ENCODE data around the gene ME3. TPM values are rescaled to one million over a fixed set of nuclear protein-coding genes. Genes with fewer than 3 reads are reported as not detected.
"Not testable (repeated sequence)": the region's sequence is repeated elsewhere in the genome, so short reads cannot be mapped to it uniquely, and the experiment has no call there.

ME3 gene
- total RNA-seq, 2 experiments from 2014 or later, result 0.79 to 1.2 TPM

DNA sequence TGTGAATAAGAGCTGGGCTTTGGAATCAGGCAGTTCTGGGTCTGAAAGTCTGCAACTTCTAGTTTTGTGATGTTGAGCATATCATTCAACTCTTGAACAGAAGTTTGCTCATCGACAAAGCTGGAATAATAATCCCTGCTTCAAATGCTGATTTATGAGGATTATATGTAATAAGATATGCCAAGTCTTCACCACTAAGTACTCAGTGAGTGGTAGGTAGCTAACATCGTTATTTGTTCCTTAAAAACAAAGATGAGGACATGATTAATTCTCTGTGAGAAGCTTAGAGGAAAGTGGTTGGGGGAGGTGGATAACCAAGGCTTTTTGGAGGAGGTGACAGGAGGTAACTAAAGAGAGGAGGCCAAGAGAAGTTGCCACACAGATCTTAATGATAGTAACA lies 96.5 kb downstream of the ME3 start:
- H3K4me1 Mint-ChIP-seq, result no peaks in the 10 kb centered on the region
- peaks cover 8% of the 10 kb centered on the region for H3K27me3 Mint-ChIP-seq
- no peak overlapping the region for H3K27ac Mint-ChIP-seq
- DNase-seq (no peak), ATAC-seq (ENCODE audit: low read depth) (no peak)
- no peaks in the 10 kb centered on the region for H3K9me3 Mint-ChIP-seq
- H3K36me3 Mint-ChIP-seq, result no peaks in the 10 kb centered on the region
- H3K4me3 Mint-ChIP-seq, result no peak overlapping the region
- POLR2A ChIA-PET, result no interaction called here

DNA sequence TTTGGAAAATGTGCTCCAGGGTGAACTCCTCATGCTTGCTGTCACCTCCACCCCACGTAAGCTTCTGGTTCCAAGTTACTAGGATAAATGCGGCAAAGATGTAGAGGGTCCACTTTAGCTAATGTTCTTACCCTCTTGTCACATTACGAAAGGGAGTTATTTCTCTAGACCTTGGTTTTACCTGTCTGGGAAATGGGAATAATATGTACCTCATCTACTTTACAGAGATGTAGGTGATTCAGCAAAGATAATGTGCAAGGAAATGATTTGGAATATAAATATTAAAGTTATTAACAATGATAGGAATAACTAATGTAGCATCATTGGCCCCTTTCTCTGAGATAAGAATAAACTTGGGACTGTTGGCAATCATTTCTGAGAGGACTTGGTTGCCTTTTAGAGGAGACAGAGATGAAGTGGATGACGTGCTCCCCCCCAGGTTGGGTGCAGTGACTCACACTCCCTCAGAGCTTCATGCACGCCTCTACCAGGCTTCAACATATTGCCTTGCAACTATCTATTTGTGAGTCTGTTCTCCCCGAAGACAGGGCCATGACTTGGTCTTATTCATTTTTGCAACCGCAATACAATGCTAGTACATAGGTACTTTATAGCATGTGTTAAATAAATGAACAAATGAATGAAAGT lies 97.1 kb downstream of the ME3 start:
- Mint-ChIP-seq H3K27ac (no peak overlapping the region), H3K4me1 (no peaks in the 10 kb centered on the region), H3K4me3 (no peak overlapping the region), H3K36me3 (no peaks in the 10 kb centered on the region), H3K27me3 (peaks cover 8% of the 10 kb centered on the region), H3K9me3 (no peaks in the 10 kb centered on the region)
- ATAC-seq (ENCODE audit: low read depth) (no peak), DNase-seq (no peak)
- POLR2A ChIA-PET, result no interaction called here

DNA sequence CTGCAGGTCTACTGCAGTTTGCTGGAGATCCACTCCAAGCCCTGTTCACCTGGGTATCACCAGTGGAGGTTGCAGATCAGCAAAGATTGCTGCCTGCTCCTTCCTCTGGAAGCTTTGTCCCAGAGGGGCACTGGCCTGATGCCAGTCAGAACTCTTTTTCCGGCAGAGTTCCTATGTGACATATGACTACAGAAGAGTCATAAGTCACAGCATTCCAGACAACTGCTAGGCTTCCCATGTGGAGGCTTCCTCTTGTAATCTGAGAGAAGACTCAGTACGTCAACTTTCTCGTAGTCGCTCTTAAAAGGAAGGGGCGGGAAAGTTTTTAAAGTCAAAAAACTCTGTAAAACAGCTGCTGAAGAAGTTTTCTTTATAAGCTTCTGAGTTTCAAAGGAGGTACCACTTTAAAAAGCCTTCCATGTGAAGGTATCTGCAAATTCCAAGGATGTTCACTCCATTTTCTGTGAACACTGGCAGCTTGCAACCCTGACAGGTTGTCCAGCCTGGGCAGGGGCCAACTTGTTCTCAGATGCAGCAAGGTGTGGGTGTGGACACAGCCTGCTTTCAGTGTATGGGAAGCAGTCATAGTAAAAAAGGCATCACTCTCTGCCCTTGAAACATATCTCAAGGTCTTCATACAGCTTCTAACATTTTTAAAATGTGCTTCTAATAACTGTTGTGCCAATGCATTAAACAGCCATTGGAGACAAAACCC lies 97.8 kb downstream of the ME3 start:
- no peaks in the 10 kb centered on the region for H3K9me3 Mint-ChIP-seq
- no peak for DNase-seq
- POLR2A ChIA-PET, result no interaction called here
- no peaks in the 10 kb centered on the region for H3K36me3 Mint-ChIP-seq
- H3K4me1 Mint-ChIP-seq, result no peaks in the 10 kb centered on the region
- peaks cover 8% of the 10 kb centered on the region for H3K27me3 Mint-ChIP-seq
- no peak for ATAC-seq (ENCODE audit: low read depth)
- no peak overlapping the region for H3K27ac Mint-ChIP-seq
- H3K4me3 Mint-ChIP-seq, result no peak overlapping the region

DNA sequence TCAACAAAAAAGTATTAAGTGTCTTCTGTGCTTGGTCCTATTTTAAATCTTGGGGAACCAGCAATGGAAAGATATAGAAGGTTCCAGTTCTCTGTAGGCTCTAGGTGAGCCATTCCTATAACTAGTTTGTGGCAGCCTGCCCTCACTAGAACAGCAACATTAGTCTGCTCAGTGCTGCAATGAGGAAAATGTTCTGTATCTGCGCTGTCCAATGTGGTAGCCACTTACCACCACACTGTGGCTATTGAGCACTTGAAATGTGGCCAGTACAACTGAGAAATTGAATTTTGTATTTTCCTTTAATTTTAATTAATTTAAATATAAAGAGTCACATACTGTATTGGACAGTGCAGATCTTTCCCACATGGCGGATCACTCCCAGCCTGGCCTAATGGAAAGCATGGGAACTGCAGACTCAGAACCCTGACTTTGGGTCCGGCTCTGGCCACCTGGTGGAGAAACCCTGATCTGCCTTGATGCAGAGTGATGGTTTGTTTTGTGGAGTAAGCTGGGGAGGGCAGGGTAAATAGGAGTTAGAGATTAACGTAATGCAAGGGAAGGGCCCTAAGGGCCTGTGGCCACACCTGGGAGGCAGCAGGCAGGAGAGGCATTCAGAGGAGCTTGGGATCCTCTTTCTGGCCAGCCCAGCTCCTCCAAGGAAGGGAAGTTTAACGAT lies 101.0 kb downstream of the ME3 start:
- no peak for DNase-seq
- Mint-ChIP-seq H3K4me1 (no peaks in the 10 kb centered on the region), H3K27me3 (peaks cover 10% of the 10 kb centered on the region), H3K4me3 (no peak overlapping the region), H3K36me3 (no peaks in the 10 kb centered on the region), H3K27ac (no peak overlapping the region), H3K9me3 (no peaks in the 10 kb centered on the region)
- POLR2A ChIA-PET, result no interaction called here
- no peak for ATAC-seq (ENCODE audit: low read depth)

DNA sequence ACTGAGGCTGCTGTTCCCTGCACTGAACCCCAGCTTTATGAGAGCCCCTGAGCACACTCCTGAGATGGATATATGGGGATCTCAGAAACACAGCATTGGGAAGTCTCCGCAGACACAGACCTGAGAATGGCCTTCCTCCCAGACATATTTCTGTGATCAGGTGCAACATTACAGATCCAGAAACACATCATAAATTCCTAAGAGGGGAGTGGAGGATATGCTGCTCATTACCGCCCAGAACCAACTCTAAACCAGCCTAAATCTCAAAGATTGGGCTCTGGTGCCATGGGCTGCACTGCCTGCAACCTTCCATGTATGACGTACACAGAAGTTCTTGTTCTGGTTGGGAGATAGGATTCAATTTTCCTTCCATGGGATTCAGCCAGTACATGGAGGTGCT lies 102.0 kb downstream of the ME3 start:
- H3K4me3 Mint-ChIP-seq, result no peak overlapping the region
- peaks cover 10% of the 10 kb centered on the region for H3K27me3 Mint-ChIP-seq
- no peaks in the 10 kb centered on the region for H3K4me1 Mint-ChIP-seq
- ATAC-seq (ENCODE audit: low read depth), result no peak
- H3K36me3 Mint-ChIP-seq, result no peaks in the 10 kb centered on the region
- no peaks in the 10 kb centered on the region for H3K9me3 Mint-ChIP-seq
- H3K27ac Mint-ChIP-seq, result no peak overlapping the region
- POLR2A ChIA-PET, result no interaction called here
- DNase-seq, result no peak

DNA sequence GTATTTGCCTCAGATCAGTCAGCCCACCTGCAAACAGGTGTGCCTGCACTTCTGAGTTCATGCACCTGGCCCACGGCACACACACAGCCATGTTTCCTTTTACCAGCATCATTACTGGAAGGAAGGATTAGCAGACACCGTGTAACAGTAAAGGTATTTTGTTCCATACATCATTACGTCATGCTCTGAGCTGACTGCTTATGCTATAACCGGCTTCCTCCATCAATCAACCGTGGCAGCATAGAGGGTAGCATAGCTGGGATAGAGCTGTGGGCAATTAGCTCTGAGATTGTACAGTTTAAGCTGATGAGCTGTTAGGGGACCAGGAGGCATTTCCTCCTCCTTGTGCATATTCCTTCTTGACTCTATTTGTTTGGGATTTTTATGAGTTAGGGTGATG lies 102.4 kb downstream of the ME3 start:
- Mint-ChIP-seq H3K36me3 (no peaks in the 10 kb centered on the region), H3K27ac (no peak overlapping the region), H3K27me3 (peaks cover 10% of the 10 kb centered on the region), H3K4me3 (no peak overlapping the region), H3K4me1 (no peaks in the 10 kb centered on the region), H3K9me3 (no peaks in the 10 kb centered on the region)
- POLR2A ChIA-PET, result no interaction called here
- ATAC-seq (ENCODE audit: low read depth), result no peak
- DNase-seq, result no peak

DNA sequence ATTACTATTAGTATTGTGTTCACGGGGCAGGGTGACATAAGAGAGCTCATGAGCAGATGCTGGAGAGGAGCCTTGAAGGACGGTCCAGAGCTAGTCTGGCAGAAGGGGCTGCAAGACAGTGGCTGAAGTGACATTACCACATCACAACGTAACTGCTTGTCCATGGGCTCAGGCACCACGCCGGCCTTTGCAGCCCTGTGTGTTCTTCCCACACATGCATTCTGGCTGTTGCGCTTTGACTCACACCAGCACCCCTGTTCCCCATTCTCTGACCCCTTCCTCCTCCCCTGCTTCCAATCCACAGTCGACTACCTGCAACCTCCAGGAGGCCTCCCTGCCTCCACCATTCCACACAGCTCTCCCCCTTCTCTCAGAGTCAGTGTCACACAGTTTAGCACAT lies 103.3 kb downstream of the ME3 start:
- POLR2A ChIA-PET, result no interaction called here
- H3K4me3 Mint-ChIP-seq, result no peak overlapping the region
- no peak for ATAC-seq (ENCODE audit: low read depth)

DNA sequence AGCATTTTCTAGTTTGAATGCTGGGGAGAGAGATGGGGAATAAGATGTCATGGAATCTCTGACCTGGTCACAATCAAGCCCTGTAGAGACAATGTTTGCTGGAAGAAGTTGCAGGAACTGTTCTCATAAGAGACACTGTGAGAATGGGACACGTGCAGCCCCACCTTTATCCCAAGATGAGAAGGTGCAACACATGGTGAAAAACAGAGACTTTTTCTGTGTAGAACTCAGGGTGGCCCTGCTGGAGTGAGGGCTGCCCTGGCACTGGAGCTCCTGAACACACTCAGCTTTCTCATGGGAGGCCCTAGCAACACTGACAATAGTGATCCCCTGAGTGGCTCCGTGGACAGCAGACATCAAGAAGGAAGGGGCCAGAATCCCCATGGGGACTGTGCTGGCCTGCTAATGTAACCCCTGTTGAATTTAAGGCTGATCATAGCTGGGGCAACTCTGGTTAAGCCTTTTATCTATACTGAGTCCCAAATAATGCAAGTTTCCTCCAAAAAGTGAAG lies 106.6 kb downstream of the ME3 start:
- DNase-seq (no peak), ATAC-seq (ENCODE audit: low read depth) (no peak)
- Mint-ChIP-seq H3K4me1 (no peaks in the 10 kb centered on the region), H3K9me3 (peaks cover 6% of the 10 kb centered on the region), H3K27ac (no peak overlapping the region), H3K36me3 (no peaks in the 10 kb centered on the region), H3K4me3 (no peak overlapping the region), H3K27me3 (peaks cover 7% of the 10 kb centered on the region)
- POLR2A ChIA-PET, result no interaction called here

More for the DNA sequence above, 103.3 kb downstream of the ME3 start:
- Mint-ChIP-seq H3K36me3 (no peaks in the 10 kb centered on the region), H3K27ac (no peak overlapping the region), H3K4me1 (no peaks in the 10 kb centered on the region), H3K27me3 (peaks cover 12% of the 10 kb centered on the region), H3K9me3 (no peaks in the 10 kb centered on the region)
- DNase-seq, result no peak

DNA sequence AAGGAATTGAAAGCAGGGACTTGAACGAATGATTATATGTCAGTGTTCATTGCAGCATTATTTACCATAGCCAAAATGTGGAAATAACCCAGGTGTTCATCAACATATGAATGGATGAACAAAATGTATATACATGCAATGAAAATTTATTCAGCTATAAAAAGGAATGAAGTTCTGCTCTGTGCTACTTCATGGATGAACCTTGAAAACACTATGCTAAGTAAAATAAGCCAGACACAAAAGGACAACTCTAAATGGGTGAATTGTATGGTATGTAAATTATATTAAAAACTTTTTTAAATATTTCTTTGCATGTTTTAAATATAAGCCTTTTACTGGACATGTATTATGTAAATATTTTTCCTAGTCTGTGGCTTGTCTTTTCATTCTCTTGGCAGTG lies 107.0 kb downstream of the ME3 start:
- no peak for DNase-seq
- ATAC-seq (ENCODE audit: low read depth), result no peak
- no peaks in the 10 kb centered on the region for H3K4me1 Mint-ChIP-seq
- H3K9me3 Mint-ChIP-seq, result peaks cover 8% of the 10 kb centered on the region
- no peak overlapping the region for H3K4me3 Mint-ChIP-seq
- peaks cover 7% of the 10 kb centered on the region for H3K27me3 Mint-ChIP-seq
- POLR2A ChIA-PET, result no interaction called here
- H3K27ac Mint-ChIP-seq, result no peak overlapping the region
- H3K36me3 Mint-ChIP-seq, result no peaks in the 10 kb centered on the region

DNA sequence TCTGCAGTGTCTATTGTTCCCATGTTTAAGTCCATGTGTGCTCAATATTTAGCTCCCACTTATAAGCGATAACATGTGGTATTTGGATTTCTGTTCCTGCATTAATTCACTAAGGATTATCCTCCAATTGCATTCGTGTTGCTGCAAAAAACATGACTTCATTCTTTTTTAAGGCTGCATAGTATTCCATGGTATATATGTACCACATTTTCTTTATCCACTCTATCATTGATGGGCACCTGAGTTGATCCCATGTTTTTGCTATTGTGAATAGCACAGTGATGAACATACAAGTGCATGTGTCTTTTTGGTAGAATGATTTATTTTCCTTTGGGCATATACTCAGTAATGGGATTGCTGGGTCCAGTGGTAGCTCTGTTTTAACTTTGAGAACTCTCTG lies 109.6 kb downstream of the ME3 start:
- H3K27me3 Mint-ChIP-seq; H3K4me1 Mint-ChIP-seq; H3K27ac Mint-ChIP-seq; POLR2A ChIA-PET; H3K36me3 Mint-ChIP-seq; DNase-seq; H3K4me3 Mint-ChIP-seq; H3K9me3 Mint-ChIP-seq; ATAC-seq (ENCODE audit: low read depth): not testable (repeated sequence)

DNA sequence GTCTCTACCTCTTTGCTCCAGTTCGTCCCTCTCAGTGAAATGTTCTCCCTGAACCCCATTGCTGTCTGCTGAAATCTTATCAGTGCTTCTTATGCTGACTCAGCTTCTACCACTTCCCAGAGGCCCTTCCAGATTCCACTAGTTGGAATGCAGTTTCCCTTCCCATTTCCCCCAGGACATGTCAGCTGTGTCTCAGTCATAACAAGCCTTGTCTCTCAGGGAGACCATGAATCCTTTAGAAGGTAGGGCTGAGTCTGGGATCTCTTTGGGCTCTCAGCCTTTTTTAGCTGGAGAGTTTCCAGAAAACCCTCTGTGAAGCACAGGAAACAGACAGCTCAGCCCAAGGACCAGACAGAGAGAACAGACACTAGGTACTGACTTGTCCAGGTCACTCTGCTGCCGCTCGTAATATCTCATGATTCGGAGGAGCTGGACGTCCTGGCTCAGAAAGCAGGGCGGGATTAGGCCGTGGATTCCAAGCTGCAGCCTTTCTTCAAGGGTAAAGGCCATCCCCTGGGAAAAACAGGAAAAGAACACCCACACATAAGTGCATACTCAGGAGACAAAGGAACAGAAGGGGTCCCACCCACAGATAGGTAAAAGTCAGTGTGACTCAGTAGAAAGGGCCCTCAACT lies 113.0 kb downstream of the ME3 start:
- no peak overlapping the region for H3K27ac Mint-ChIP-seq
- POLR2A ChIA-PET, result no interaction called here
- DNase-seq, result no peak
- H3K4me3 Mint-ChIP-seq, result no peak overlapping the region
- H3K9me3 Mint-ChIP-seq, result peaks cover 8% of the 10 kb centered on the region
- H3K27me3 Mint-ChIP-seq, result peaks cover 5% of the 10 kb centered on the region
- ATAC-seq (ENCODE audit: low read depth), result no peak
- no peaks in the 10 kb centered on the region for H3K4me1 Mint-ChIP-seq
- H3K36me3 Mint-ChIP-seq, result no peaks in the 10 kb centered on the region

DNA sequence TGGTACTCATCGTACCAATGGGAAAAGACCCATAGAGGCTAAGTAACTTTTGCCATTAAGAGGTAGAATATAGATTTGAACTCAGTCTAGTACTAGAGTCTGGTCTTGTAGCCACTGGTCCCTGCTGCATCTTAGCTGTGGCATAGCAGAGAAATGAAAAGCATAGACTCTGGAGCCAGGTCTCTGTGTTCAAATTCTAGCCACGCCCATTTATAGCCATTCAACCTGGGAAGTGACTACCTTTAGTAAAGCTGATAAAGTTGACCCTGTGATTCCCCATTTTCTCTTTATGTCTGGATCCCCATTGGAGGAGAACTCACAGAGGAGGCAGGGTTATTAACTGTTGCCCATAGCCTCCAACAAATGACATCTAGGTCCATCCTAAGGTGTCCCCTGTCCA lies 113.6 kb downstream of the ME3 start:
- POLR2A ChIA-PET, result no interaction called here
- peaks cover 8% of the 10 kb centered on the region for H3K9me3 Mint-ChIP-seq
- H3K27me3 Mint-ChIP-seq, result peaks cover 3% of the 10 kb centered on the region
- no peak overlapping the region for H3K27ac Mint-ChIP-seq
- no peak overlapping the region for H3K4me3 Mint-ChIP-seq
- ATAC-seq (ENCODE audit: low read depth) (no peak), DNase-seq (no peak)
- H3K4me1 Mint-ChIP-seq, result no peaks in the 10 kb centered on the region
- no peaks in the 10 kb centered on the region for H3K36me3 Mint-ChIP-seq

DNA sequence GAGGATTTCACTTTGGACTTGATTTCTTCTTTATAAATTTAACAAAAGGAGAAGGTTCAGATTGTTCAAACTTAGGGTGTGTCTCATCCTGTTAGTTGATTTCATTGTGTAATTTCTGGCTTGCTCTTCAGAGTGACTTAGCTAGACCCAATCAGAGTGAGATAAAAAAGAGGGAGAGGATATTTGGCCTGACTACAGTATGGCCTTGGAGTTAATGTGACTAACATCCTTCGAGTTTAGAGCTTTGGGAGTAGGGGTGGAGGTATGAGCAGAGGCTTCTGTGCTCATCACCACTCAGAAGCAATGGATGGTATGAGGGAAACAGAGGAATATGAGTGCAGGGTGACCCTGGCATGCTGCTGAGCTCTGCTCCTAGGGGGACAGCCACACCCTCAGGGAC lies 114.2 kb downstream of the ME3 start:
- POLR2A ChIA-PET, result no interaction called here
- peaks cover 6% of the 10 kb centered on the region for H3K9me3 Mint-ChIP-seq
- no peak for ATAC-seq (ENCODE audit: low read depth)
- no peak overlapping the region for H3K27ac Mint-ChIP-seq
- H3K36me3 Mint-ChIP-seq, result no peaks in the 10 kb centered on the region
- H3K4me1 Mint-ChIP-seq, result no peaks in the 10 kb centered on the region
- no peak for DNase-seq
- H3K27me3 Mint-ChIP-seq, result peaks cover 1% of the 10 kb centered on the region
- no peak overlapping the region for H3K4me3 Mint-ChIP-seq

DNA sequence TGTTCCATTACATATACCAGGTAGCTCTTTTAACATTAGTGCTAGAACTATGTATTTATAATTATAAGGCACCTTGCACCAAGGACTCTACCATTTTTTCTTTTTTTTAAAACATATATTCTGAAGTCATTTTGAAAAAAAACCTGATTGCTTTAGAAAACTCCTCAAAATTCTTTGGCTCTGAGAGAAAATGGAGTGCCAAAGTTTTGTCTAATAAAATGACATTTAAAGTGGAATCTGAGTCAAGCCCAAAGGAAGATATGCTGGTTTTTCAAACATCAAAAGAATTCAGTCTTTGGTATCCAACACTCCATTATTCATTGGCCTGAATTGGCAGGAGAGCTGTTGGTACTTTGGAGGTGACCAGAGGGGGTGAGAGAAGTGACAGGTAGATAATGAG lies 116.5 kb downstream of the ME3 start:
- POLR2A ChIA-PET, result no interaction called here
- no peak for ATAC-seq (ENCODE audit: low read depth)
- Mint-ChIP-seq H3K27me3 (no peaks in the 10 kb centered on the region), H3K9me3 (peaks cover 1% of the 10 kb centered on the region), H3K27ac (no peak overlapping the region), H3K4me3 (no peak overlapping the region), H3K36me3 (no peaks in the 10 kb centered on the region), H3K4me1 (no peaks in the 10 kb centered on the region)
- DNase-seq, result no peak

Data from activated naive CD8-positive, alpha-beta T cell treated with anti-CD3 and anti-CD28 coated beads, Interleukin-2, amount 10 ng/mL, durations not matched to agents 7 days and 5 days (primary cell).